ENCODE measurements around the gene EXOC6. TPM values are rescaled to one million over a fixed set of nuclear protein-coding genes. Genes with fewer than 3 reads are reported as not detected.
A peak's percentile ranks its signal among the peaks of the same experiment; 100 is the strongest.

The EXOC6 gene
- total RNA-seq, 1 donor from 2014 or later, result 21.7 TPM

DNA sequence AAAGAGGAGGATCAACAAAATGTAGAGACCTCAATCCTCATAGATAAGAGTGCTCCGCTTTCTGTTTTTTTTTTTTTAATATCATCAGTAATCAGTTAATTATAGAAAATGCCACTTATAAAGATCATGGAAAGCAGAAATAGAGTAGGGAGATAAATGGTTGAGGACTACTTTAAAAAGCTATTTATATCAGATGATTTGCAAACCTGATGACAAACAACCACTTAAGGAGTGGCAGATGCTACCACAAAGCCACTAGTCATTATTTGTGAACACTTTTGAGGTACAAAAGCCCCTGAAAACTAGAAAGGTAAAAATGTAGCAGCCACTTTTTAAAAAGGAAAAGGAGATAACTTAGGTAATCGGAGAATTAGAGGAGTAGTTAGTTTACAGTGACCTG lies 113.3 kb downstream of the EXOC6 start:
- H3K9me3 Mint-ChIP-seq (ENCODE audit: low read depth), result no peaks in the 10 kb centered on the region
- no peaks in the 10 kb centered on the region for H3K27me3 Mint-ChIP-seq
- no peak for DNase-seq (ENCODE audit: low spot score, unreplicated experiment)
- H3K27ac Mint-ChIP-seq, result no peak overlapping the region
- peaks cover 6% of the 10 kb centered on the region for H3K36me3 Mint-ChIP-seq (ENCODE audit: insufficient read depth)
- TF ChIP-seq, protein P1, sequence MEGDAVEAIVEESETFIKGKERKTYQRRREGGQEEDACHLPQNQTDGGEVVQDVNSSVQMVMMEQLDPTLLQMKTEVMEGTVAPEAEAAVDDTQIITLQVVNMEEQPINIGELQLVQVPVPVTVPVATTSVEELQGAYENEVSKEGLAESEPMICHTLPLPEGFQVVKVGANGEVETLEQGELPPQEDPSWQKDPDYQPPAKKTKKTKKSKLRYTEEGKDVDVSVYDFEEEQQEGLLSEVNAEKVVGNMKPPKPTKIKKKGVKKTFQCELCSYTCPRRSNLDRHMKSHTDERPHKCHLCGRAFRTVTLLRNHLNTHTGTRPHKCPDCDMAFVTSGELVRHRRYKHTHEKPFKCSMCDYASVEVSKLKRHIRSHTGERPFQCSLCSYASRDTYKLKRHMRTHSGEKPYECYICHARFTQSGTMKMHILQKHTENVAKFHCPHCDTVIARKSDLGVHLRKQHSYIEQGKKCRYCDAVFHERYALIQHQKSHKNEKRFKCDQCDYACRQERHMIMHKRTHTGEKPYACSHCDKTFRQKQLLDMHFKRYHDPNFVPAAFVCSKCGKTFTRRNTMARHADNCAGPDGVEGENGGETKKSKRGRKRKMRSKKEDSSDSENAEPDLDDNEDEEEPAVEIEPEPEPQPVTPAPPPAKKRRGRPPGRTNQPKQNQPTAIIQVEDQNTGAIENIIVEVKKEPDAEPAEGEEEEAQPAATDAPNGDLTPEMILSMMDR (IDR thresholded peaks at IDR 0.05; ENCODE audit: unreplicated experiment), result no peak
- peaks cover 4% of the 10 kb centered on the region for H3K4me1 Mint-ChIP-seq (ENCODE audit: low read depth)
- no peak overlapping the region for H3K4me3 Mint-ChIP-seq (ENCODE audit: low read depth)

DNA sequence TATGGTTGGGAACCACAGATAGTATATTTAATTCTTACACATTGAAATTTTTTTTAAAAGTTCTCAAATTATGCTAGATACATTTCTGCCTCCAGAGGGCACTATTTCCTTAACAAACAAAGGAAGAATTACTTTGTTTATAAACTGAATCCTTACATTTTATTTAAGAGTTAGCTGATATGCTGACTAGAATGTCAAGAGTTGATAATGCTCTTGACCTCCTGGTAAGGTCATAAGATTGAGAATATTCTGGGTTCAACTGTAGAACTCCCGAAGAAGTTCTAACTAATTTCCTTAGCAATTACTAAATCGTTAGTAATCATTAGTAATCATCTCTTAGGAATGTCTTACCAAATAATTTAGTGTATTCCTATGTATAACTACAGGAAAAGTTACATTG lies 117.0 kb downstream of the EXOC6 start:
- TF ChIP-seq, protein P1 (IDR thresholded peaks at IDR 0.05; ENCODE audit: unreplicated experiment), result peak; percentile 73
- no peak overlapping the region for H3K4me3 Mint-ChIP-seq (ENCODE audit: low read depth)
- no peaks in the 10 kb centered on the region for H3K27me3 Mint-ChIP-seq
- peaks cover 3% of the 10 kb centered on the region for H3K36me3 Mint-ChIP-seq (ENCODE audit: insufficient read depth)
- H3K4me1 Mint-ChIP-seq (ENCODE audit: low read depth), result no peaks in the 10 kb centered on the region
- no peak for DNase-seq (ENCODE audit: low spot score, unreplicated experiment)
- no peak overlapping the region for H3K27ac Mint-ChIP-seq
- H3K9me3 Mint-ChIP-seq (ENCODE audit: low read depth), result no peaks in the 10 kb centered on the region

DNA sequence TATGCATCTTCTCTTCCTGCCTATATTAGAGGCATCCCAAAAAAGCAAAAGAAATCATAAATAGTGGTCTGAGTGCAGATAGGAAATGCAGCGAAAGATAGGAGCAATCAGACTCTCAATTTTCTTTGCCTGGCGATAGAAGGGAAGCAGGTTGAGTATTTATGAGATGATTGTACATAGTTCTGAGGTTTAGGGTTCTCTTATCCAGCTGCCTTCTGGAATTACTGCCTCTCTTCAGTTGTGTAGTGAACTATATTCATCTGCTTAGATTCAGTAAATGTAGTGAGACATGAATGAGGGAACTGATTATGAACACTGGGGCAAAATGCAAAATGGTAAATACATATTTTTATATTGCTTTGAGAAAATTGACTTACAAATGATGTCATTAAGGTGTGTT lies 119.3 kb downstream of the EXOC6 start:
- TF ChIP-seq, protein P1 (IDR thresholded peaks at IDR 0.05; ENCODE audit: unreplicated experiment), result no peak
- Mint-ChIP-seq H3K36me3 (ENCODE audit: insufficient read depth) (peaks cover 19% of the 10 kb centered on the region), H3K27ac (no peak overlapping the region), H3K4me1 (ENCODE audit: low read depth) (no peaks in the 10 kb centered on the region), H3K27me3 (no peaks in the 10 kb centered on the region), H3K4me3 (ENCODE audit: low read depth) (no peak overlapping the region), H3K9me3 (ENCODE audit: low read depth) (peaks cover 7% of the 10 kb centered on the region)
- DNase-seq (ENCODE audit: low spot score, unreplicated experiment), result no peak

GRCh38 chr10:92969151-92969550 lies 120.8 kb downstream of the EXOC6 start:
- Mint-ChIP-seq H3K4me3 (ENCODE audit: low read depth) (no peak overlapping the region), H3K36me3 (ENCODE audit: insufficient read depth) (peaks cover 33% of the 10 kb centered on the region)

GRCh38 chr10:92970301-92971070 lies 122.2 kb downstream of the EXOC6 start:
- no peak overlapping the region for H3K4me3 Mint-ChIP-seq (ENCODE audit: low read depth)

More at GRCh38 chr10:92969151-92969550, 120.8 kb downstream of the EXOC6 start:
- peak overlapping the region; percentile 14 for H3K27ac Mint-ChIP-seq
- no peak for DNase-seq (ENCODE audit: low spot score, unreplicated experiment)
- peaks cover 19% of the 10 kb centered on the region for H3K9me3 Mint-ChIP-seq (ENCODE audit: low read depth)
- H3K27me3 Mint-ChIP-seq, result no peaks in the 10 kb centered on the region
- TF ChIP-seq, protein P1 (IDR thresholded peaks at IDR 0.05; ENCODE audit: unreplicated experiment), result no peak
- no peaks in the 10 kb centered on the region for H3K4me1 Mint-ChIP-seq (ENCODE audit: low read depth)

More at GRCh38 chr10:92970301-92971070, 122.2 kb downstream of the EXOC6 start:
- peaks cover 38% of the 10 kb centered on the region for H3K36me3 Mint-ChIP-seq (ENCODE audit: insufficient read depth)
- H3K27ac Mint-ChIP-seq, result no peak overlapping the region
- H3K27me3 Mint-ChIP-seq, result no peaks in the 10 kb centered on the region
- no peak for DNase-seq (ENCODE audit: low spot score, unreplicated experiment)
- TF ChIP-seq, protein P1 (IDR thresholded peaks at IDR 0.05; ENCODE audit: unreplicated experiment), result no peak
- H3K9me3 Mint-ChIP-seq (ENCODE audit: low read depth), result peaks cover 19% of the 10 kb centered on the region
- no peaks in the 10 kb centered on the region for H3K4me1 Mint-ChIP-seq (ENCODE audit: low read depth)

Data from progenitor cell of endocrine pancreas (in vitro differentiated cells).